GM19463 (cell line): Measurements from ENCODE around the gene PLCB1.
"Not testable (repeated sequence)": the region's sequence is repeated elsewhere in the genome, so short reads cannot be mapped to it uniquely, and the experiment has no call there.

Source experiments
- ATAC-seq: cut with Tn5 transposase; IDR thresholded peaks from one replicate; pipeline ENCODE4 v1.9.1; 2021; ENCODE audit warnings: mild to moderate bottlenecking, moderate library complexity; ENCODE audit not compliant: unreplicated experiment

The PLCB1 gene

DNA sequence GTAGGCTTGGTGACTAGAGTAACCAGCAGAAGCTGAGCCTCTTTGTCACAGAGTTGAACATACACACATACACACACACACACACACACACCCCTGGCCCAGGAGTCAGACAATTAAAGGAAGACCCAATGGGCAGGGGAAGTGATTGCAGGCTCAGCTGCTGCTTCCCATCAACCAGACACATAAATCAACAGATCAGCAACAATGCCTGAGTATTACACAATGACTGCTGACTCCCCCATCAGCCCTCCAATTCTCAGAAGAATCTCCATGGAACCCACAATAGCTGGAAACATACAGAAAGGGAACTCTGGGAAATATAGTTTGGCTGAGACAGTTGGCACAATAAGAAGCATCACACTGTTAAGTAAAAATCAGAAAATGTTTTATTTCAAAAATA, 666.4 kb downstream of the PLCB1 start:
- ATAC-seq: no peak

- no peak for ATAC-seq
Observed at GRCh38 chr20:8800089-8800488, 668.0 kb downstream of the PLCB1 start.

- no peak for ATAC-seq
Observed at GRCh38 chr20:8801686-8802085, 669.6 kb downstream of the PLCB1 start.

- ATAC-seq: no peak
Observed at GRCh38 chr20:8803065-8803464, 671.0 kb downstream of the PLCB1 start.

GRCh38 chr20:8803941-8804340, 671.9 kb downstream of the PLCB1 start:
- ATAC-seq: no peak

GRCh38 chr20:8805737-8806442, 673.8 kb downstream of the PLCB1 start:
- ATAC-seq: no peak

GRCh38 chr20:8807480-8808201, 675.6 kb downstream of the PLCB1 start:
- no peak for ATAC-seq

DNA sequence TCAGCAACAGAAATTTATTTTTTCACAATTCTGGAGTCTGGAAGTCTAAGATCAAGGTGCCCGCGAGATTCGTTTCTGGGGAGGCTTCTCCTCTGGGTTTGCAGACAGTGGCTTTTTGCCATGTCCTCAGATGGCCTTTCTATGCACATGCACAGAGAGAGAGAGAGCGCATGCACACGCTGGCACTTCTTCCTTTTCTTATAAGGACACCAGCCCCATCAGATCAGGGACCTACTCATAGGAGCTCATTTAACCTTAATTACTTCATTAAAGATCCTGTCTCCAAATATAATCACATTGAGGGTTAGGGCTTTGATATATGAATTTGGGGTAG, 676.1 kb downstream of the PLCB1 start:
- ATAC-seq: no peak

- ATAC-seq: no peak
Observed at GRCh38 chr20:8809107-8809953, 677.3 kb downstream of the PLCB1 start.

- no peak for ATAC-seq
Observed at GRCh38 chr20:8811801-8812594, 679.9 kb downstream of the PLCB1 start.

- ATAC-seq: no peak
Observed at GRCh38 chr20:8812817-8813216, 680.8 kb downstream of the PLCB1 start.

DNA sequence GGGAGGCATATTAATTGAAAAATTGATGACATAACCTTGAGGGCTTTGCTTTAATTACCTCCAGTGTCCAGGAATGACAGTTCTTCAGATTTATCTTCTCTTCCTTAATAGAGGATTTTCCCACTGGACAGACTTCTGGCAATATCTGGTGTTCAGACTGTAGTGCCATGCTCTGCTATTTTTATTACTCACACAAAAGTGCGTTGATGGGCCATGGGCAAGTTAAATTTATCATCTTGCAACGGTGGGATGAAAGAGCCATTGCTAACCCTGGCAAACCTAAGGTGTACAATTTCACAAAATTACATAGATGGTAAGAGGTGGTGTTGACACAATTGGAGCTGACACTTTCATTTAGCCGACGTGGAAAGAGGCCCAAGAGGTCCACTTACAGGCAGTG, 683.1 kb downstream of the PLCB1 start:
- no peak for ATAC-seq

- no peak for ATAC-seq
Observed at GRCh38 chr20:8829256-8829655, 697.2 kb downstream of the PLCB1 start.

DNA sequence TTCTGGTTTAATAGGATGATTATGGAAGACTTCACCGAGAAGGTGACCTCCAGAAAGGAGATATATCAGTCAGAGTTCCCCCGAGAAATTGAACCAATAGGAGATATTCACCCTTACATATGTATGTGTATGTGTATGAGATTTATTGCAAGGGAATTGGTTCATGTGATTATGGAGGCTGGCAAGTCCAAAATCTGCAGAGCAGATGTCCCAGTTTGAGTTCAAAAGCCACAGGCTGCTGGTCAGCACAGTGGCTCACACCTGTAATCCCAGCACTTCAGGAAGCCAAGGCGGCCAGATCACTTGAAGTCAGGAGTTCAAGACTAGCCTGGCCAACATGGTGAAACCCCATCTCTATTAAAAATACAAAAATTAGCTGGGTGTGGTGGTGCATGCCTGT, 702.2 kb downstream of the PLCB1 start:
- not testable (repeated sequence) for ATAC-seq

DNA sequence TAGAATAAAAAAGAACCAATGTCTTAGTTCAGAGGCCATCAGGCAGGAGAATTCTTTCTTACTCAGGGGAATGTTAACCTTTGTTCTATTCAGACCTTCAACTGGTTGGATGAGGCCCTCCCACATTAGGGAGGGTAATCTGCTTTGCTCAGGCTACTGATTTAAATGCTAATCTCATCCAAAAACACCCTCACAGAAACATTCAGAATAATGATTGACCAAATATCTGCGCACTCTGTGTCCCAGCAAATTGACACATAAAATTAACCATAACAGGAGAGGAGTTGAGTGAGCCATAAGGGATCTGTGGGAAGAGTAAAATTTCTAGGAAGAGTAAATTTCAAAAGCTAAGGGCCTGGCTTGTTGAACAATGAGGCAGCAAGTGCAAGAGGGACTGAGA, 702.8 kb downstream of the PLCB1 start:
- no peak for ATAC-seq

GRCh38 chr20:8837396-8837795, 705.3 kb downstream of the PLCB1 start:
- ATAC-seq: no peak

- no peak for ATAC-seq
Observed at GRCh38 chr20:8842525-8842924, 710.5 kb downstream of the PLCB1 start.

- no peak for ATAC-seq
Observed at GRCh38 chr20:8844179-8844578, 712.1 kb downstream of the PLCB1 start.

GRCh38 chr20:8849990-8850389, 717.9 kb downstream of the PLCB1 start:
- ATAC-seq: no peak

GRCh38 chr20:8851446-8851845, 719.4 kb downstream of the PLCB1 start:
- ATAC-seq: no peak

GRCh38 chr20:8851919-8852318, 719.9 kb downstream of the PLCB1 start:
- ATAC-seq: not testable (repeated sequence)
